ENCODE results near the gene GSN. TPM values are rescaled to one million over a fixed set of nuclear protein-coding genes. Genes with fewer than 3 reads are reported as not detected.

Gene GSN
- polyA plus RNA-seq, 1 of the 3 experiments (the other 2 are of a cell fraction) = 168 TPM

DNA sequence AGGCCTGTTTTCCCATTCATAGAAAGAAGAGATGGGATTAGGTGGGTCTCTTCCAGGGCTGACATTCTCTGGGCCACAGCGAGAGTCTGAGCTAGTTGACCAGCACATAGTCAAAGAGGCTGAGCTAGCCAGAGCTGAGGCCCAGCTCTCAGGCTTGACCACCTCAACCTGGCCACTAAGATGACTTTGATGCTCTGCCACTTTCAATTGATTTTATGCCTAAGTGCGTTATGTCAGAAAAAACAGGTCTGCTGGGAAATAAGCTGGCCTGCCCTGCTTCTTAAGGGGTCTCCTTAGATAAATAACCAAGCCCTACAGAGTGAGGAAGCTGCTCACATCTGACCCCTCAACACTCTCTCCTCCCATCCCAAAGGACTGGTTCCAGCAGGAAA lies 46.3 kb upstream of the GSN start:
- H3F3A ChIP-seq (replicated peaks; ENCODE audit: insufficient read depth) = no peaks in the 10 kb centered on the region
- H3K36me3 ChIP-seq (replicated peaks in 1 of 2; ENCODE audit: control insufficient read depth in 1 of 2, insufficient read depth in 2 of 2, low read length in 1 of 2) = no peaks in the 10 kb centered on the region
- H3K27ac ChIP-seq (ENCODE audit: low read depth in 2 of 2, low read length in 1 of 2) = no peak overlapping the region
- no peak overlapping the region for H3K4me2 ChIP-seq
- POLR2A ChIA-PET = no interaction called here
- TF ChIP-seq, protein P1, sequence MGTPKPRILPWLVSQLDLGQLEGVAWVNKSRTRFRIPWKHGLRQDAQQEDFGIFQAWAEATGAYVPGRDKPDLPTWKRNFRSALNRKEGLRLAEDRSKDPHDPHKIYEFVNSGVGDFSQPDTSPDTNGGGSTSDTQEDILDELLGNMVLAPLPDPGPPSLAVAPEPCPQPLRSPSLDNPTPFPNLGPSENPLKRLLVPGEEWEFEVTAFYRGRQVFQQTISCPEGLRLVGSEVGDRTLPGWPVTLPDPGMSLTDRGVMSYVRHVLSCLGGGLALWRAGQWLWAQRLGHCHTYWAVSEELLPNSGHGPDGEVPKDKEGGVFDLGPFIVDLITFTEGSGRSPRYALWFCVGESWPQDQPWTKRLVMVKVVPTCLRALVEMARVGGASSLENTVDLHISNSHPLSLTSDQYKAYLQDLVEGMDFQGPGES (IDR thresholded peaks at IDR 0.05; ENCODE audit: low read depth, low read length) = no peak
- TF ChIP-seq CHD2 (IDR thresholded peaks at IDR 0.05; ENCODE audit: low read length, partially characterized antibody) = no peak
- no peak for TF ChIP-seq RXRA (IDR thresholded peaks at IDR 0.05; ENCODE audit: borderline replicate concordance, low read depth)
- TF ChIP-seq NFIC (IDR thresholded peaks at IDR 0.05; ENCODE audit: borderline replicate concordance) = no peak
- TF ChIP-seq, protein P2, sequence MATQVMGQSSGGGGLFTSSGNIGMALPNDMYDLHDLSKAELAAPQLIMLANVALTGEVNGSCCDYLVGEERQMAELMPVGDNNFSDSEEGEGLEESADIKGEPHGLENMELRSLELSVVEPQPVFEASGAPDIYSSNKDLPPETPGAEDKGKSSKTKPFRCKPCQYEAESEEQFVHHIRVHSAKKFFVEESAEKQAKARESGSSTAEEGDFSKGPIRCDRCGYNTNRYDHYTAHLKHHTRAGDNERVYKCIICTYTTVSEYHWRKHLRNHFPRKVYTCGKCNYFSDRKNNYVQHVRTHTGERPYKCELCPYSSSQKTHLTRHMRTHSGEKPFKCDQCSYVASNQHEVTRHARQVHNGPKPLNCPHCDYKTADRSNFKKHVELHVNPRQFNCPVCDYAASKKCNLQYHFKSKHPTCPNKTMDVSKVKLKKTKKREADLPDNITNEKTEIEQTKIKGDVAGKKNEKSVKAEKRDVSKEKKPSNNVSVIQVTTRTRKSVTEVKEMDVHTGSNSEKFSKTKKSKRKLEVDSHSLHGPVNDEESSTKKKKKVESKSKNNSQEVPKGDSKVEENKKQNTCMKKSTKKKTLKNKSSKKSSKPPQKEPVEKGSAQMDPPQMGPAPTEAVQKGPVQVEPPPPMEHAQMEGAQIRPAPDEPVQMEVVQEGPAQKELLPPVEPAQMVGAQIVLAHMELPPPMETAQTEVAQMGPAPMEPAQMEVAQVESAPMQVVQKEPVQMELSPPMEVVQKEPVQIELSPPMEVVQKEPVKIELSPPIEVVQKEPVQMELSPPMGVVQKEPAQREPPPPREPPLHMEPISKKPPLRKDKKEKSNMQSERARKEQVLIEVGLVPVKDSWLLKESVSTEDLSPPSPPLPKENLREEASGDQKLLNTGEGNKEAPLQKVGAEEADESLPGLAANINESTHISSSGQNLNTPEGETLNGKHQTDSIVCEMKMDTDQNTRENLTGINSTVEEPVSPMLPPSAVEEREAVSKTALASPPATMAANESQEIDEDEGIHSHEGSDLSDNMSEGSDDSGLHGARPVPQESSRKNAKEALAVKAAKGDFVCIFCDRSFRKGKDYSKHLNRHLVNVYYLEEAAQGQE (IDR thresholded peaks at IDR 0.05; ENCODE audit: low read depth, low read length) = no peak
- no peak for TF ChIP-seq TEAD4 (IDR thresholded peaks at IDR 0.05; ENCODE audit: borderline replicate concordance, insufficient read depth)
- TF ChIP-seq SIN3A (IDR thresholded peaks at IDR 0.05; ENCODE audit: borderline replicate concordance, low read depth, low read length) = no peak
- TF ChIP-seq JUND (IDR thresholded peaks at IDR 0.05) = no peak
- no peak for TF ChIP-seq YY1 (IDR thresholded peaks at IDR 0.05; ENCODE audit: low read depth)
- TF ChIP-seq, protein P3, sequence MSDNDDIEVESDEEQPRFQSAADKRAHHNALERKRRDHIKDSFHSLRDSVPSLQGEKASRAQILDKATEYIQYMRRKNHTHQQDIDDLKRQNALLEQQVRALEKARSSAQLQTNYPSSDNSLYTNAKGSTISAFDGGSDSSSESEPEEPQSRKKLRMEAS (IDR thresholded peaks at IDR 0.05; ENCODE audit: low read depth) = no peak
- TF ChIP-seq, protein P4, sequence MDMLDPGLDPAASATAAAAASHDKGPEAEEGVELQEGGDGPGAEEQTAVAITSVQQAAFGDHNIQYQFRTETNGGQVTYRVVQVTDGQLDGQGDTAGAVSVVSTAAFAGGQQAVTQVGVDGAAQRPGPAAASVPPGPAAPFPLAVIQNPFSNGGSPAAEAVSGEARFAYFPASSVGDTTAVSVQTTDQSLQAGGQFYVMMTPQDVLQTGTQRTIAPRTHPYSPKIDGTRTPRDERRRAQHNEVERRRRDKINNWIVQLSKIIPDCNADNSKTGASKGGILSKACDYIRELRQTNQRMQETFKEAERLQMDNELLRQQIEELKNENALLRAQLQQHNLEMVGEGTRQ (IDR thresholded peaks at IDR 0.05; ENCODE audit: borderline replicate concordance, low read depth, low read length) = no peak
- no peak for TF ChIP-seq POLR2AphosphoS5 (IDR thresholded peaks at IDR 0.05; ENCODE audit: low read depth, low read length)
- no peaks in the 10 kb centered on the region for H3K9me2 ChIP-seq
- 100% methylated on average over 2 of the region's 2 CpGs for WGBS (ENCODE audit: low lambda C conversion rate)
- H4K20me1 ChIP-seq (ENCODE audit: insufficient read depth) = no peaks in the 10 kb centered on the region
- no peaks in the 10 kb centered on the region for H3K9me3 ChIP-seq
- H3K27me3 ChIP-seq (ENCODE audit: insufficient read depth) = no peaks in the 10 kb centered on the region
- H3K9ac ChIP-seq = no peak overlapping the region
- CTCF ChIA-PET = interaction anchor here (0.8 to 1.8 kb wide), 4 partner anchors 9 to 178 kb away, joined by 3 to 7 read pairs (median 5); no protein-coding TSS in a partner anchor
- H3K79me2 ChIP-seq (ENCODE audit: insufficient read depth) = no peaks in the 10 kb centered on the region
- no peak overlapping the region for H3K4me3 ChIP-seq (ENCODE audit: low read depth in 2 of 2, low read length in 1 of 2)
- no peaks in the 10 kb centered on the region; a peak in 1 of 4 replicates for H3K4me1 ChIP-seq (ENCODE audit: control insufficient read depth in 1 of 2, insufficient read depth in 2 of 2, low read depth in 1 of 2, low read length in 1 of 2)
- no peak for DNase-seq
- no peak overlapping the region for H2AFZ ChIP-seq (ENCODE audit: low read depth)
